WTC11 (cell line): ENCODE results near the gene CLMN. TPM values are rescaled to one million over a fixed set of nuclear protein-coding genes. Genes with fewer than 3 reads are reported as not detected.

ENCODE experiments used
- ATAC-seq: fragments of 200-7000 bp; cut with Tn5 transposase; 2 replicates; pipeline ENCODE4 v1.10.0; 2021; ENCODE audit warnings: mild to moderate bottlenecking, moderate library complexity
- CTCF ChIA-PET: fragments of 300-600 bp; sonication (Branson Sonifier 250); formaldehyde crosslinking; loops from one replicate; lab custom pipeline; 2021; ENCODE audit warnings: antibody characterized with exemption; lab: Charles Lee
- POLR2A ChIA-PET: fragments of 350-600 bp; sonication (Branson Sonifier 250); formaldehyde crosslinking; loops from one replicate; lab custom pipeline; 2021; ENCODE audit warnings: antibody characterized with exemption; lab: Charles Lee
- DNase-seq: peaks from one replicate; pipeline ENCODE4 v3.0.0; 2021; ENCODE audit warnings: low spot score
- H3K27ac Mint-ChIP-seq: 2 replicates; pipeline ENCODE4 v1.8.0; 2021; ENCODE audit warnings: mixed read lengths
- H3K27me3 Mint-ChIP-seq: 2 replicates; pipeline ENCODE4 v1.8.0; 2021; ENCODE audit warnings: low read depth, mild to moderate bottlenecking, moderate library complexity, mixed read lengths
- H3K36me3 Mint-ChIP-seq: 2 replicates; pipeline ENCODE4 v1.8.0; 2021; ENCODE audit warnings: mixed read lengths
- H3K4me1 Mint-ChIP-seq: 2 replicates; pipeline ENCODE4 v1.8.0; 2022; ENCODE audit warnings: mixed read lengths
- H3K4me3 Mint-ChIP-seq: 2 replicates; pipeline ENCODE4 v1.8.0; 2021; ENCODE audit warnings: mild to moderate bottlenecking, moderate library complexity, mixed read lengths
- H3K9me3 Mint-ChIP-seq: 2 replicates; pipeline ENCODE4 v1.8.0; 2021; ENCODE audit warnings: mixed read lengths
- ATF1 ChIP-seq: sonication (generic); formaldehyde crosslinking; IDR thresholded peaks from 2 replicates; pipeline ENCODE4 v1.8.1; 2023; ENCODE audit warnings: mild to moderate bottlenecking, moderate library complexity, missing genetic modification reagents
- ATF2 ChIP-seq: sonication (generic); formaldehyde crosslinking; IDR thresholded peaks from 2 replicates; pipeline ENCODE4 v1.8.1; 2022; ENCODE audit warnings: low read depth, missing genetic modification reagents, borderline replicate concordance
- CBFB ChIP-seq: sonication (generic); formaldehyde crosslinking; IDR thresholded peaks from 2 replicates; pipeline ENCODE4 v1.8.1; 2022; ENCODE audit warnings: mild to moderate bottlenecking, low read depth, missing genetic modification reagents
- E2F4 ChIP-seq: sonication (generic); formaldehyde crosslinking; IDR thresholded peaks from 2 replicates; pipeline ENCODE4 v1.8.1; 2022; ENCODE audit warnings: low read depth, mild to moderate bottlenecking, moderate library complexity, missing genetic modification reagents, borderline replicate concordance
- E2F5 ChIP-seq: sonication (generic); formaldehyde crosslinking; IDR thresholded peaks from 2 replicates; pipeline ENCODE4 v1.8.1; 2022; ENCODE audit warnings: mild to moderate bottlenecking, moderate library complexity, missing genetic modification reagents
- ELF4 ChIP-seq: sonication (generic); formaldehyde crosslinking; IDR thresholded peaks from 2 replicates; pipeline ENCODE4 v1.8.1; 2022; ENCODE audit warnings: low read depth, mild to moderate bottlenecking, moderate library complexity, missing genetic modification reagents
- GRHL2 ChIP-seq: fragments of 250-450 bp; sonication (Bioruptor Pico); IDR thresholded peaks from 2 replicates; pipeline ENCODE4 v1.8.0; 2022; ENCODE audit warnings: mild to moderate bottlenecking, moderate library complexity; ENCODE audit not compliant: insufficient replicate concordance, severe bottlenecking
- IRF2 ChIP-seq: sonication (generic); formaldehyde crosslinking; IDR thresholded peaks from 2 replicates; pipeline ENCODE4 v1.8.0; 2022; ENCODE audit warnings: low read depth, missing genetic modification reagents, borderline replicate concordance
- JUN ChIP-seq: sonication (generic); formaldehyde crosslinking; IDR thresholded peaks from 2 replicates; pipeline ENCODE4 v1.8.0; 2023; ENCODE audit warnings: mild to moderate bottlenecking, missing genetic modification reagents
- MYBL2 ChIP-seq: sonication (generic); formaldehyde crosslinking; IDR thresholded peaks from 2 replicates; pipeline ENCODE4 v1.8.1; 2023; ENCODE audit warnings: mild to moderate bottlenecking, moderate library complexity, missing genetic modification reagents
- NFATC4 ChIP-seq: fragments of 250-450 bp; sonication (Bioruptor Pico); IDR thresholded peaks from 2 replicates; pipeline ENCODE4 v1.9.0; 2021; ENCODE audit warnings: mild to moderate bottlenecking
- NR2C2 ChIP-seq: sonication (generic); formaldehyde crosslinking; IDR thresholded peaks from 2 replicates; pipeline ENCODE4 v1.8.0; 2022; ENCODE audit warnings: mild to moderate bottlenecking, missing genetic modification reagents
- NR3C1 ChIP-seq: sonication (generic); formaldehyde crosslinking; conservative IDR thresholded peaks from 2 replicates; pipeline ENCODE4 v1.8.1; 2023; ENCODE audit warnings: low read depth, mild to moderate bottlenecking, missing genetic modification reagents
- RORB ChIP-seq: fragments of 250-450 bp; sonication (Bioruptor Pico); IDR thresholded peaks from 2 replicates; pipeline ENCODE4 v1.9.0; 2021; ENCODE audit warnings: mild to moderate bottlenecking
- SP1 ChIP-seq: sonication (generic); formaldehyde crosslinking; conservative IDR thresholded peaks from 2 replicates; pipeline ENCODE4 v1.8.1; 2022; ENCODE audit warnings: missing genetic modification reagents
- TP53 ChIP-seq: sonication (generic); formaldehyde crosslinking; IDR thresholded peaks from 2 replicates; pipeline ENCODE4 v1.8.1; 2023; ENCODE audit warnings: mild to moderate bottlenecking, missing genetic modification reagents
- ZBTB21 ChIP-seq: sonication (generic); formaldehyde crosslinking; IDR thresholded peaks from 2 replicates; pipeline ENCODE4 v1.8.1; 2023; ENCODE audit warnings: mild to moderate bottlenecking, missing genetic modification reagents, borderline replicate concordance
- ZNF263 ChIP-seq: sonication (generic); formaldehyde crosslinking; IDR thresholded peaks from 2 replicates; pipeline ENCODE4 v1.8.1; 2022; ENCODE audit warnings: low read depth, mild to moderate bottlenecking, moderate library complexity, missing genetic modification reagents
- ZNF423 ChIP-seq: fragments of 250-450 bp; sonication (Bioruptor Pico); IDR thresholded peaks from 2 replicates; pipeline ENCODE4 v2.1.2; 2022; ENCODE audit warnings: mild to moderate bottlenecking, moderate library complexity
- total RNA-seq: library from RNA; stranded (reverse); gene quantifications from 3 replicates; pipeline ENCODE4 v1.2.3, GENCODE V29; 2021
- TF ChIP-seq, protein P1 (sequence below): sonication (generic); formaldehyde crosslinking; IDR thresholded peaks from 2 replicates; pipeline ENCODE4 v1.8.0; 2022; ENCODE audit warnings: mild to moderate bottlenecking, missing genetic modification reagents
- TF ChIP-seq, protein P2 (sequence below): sonication (generic); formaldehyde crosslinking; conservative IDR thresholded peaks from 2 replicates; pipeline ENCODE4 v1.8.1; 2023; ENCODE audit warnings: mild to moderate bottlenecking, low read depth, missing genetic modification reagents, moderate library complexity
- TF ChIP-seq, protein P3 (sequence below): sonication (generic); formaldehyde crosslinking; IDR thresholded peaks from 2 replicates; pipeline ENCODE4 v1.8.1; 2023; ENCODE audit warnings: mild to moderate bottlenecking, missing genetic modification reagents, borderline replicate concordance

Gene CLMN
- total RNA-seq, 1 experiment from 2014 or later, result 12.2 TPM

DNA sequence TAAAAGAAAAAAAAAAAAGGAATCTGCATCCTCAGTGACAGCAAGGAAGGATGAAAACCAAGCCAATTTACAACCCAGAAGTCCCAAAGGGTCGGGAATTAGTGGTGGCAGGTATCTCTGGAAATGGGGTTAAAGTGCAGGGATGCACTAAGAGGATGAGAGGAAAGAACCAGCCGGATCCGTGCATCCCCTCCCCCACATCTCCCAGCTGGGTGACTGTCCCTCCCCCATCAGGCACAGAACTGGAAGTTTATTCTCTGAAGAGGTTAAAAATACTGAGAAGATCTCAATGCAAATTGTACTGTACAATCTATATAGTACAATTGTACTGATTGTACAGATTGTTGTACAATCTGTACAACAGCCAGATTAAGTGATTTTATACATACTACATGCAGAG is 15.4 kb downstream of the CLMN start:
- TF ChIP-seq RORB (CRISPR knock-in tag) (no peak), GRHL2 (no peak), ZBTB21 (CRISPR knock-in tag) (no peak), ATF1 (CRISPR knock-in tag) (no peak), NR3C1 (CRISPR knock-in tag) (no peak), NFATC4 (no peak)
- TF ChIP-seq, protein P1, sequence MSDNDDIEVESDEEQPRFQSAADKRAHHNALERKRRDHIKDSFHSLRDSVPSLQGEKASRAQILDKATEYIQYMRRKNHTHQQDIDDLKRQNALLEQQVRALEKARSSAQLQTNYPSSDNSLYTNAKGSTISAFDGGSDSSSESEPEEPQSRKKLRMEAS (CRISPR knock-in tag), result no peak
- no peak for DNase-seq
- Mint-ChIP-seq H3K9me3 (no peaks in the 10 kb centered on the region), H3K4me1 (peaks cover 16% of the 10 kb centered on the region), H3K4me3 (no peak overlapping the region), H3K27ac (no peak overlapping the region), H3K27me3 (no peaks in the 10 kb centered on the region; the same call in none of the 2 replicates), H3K36me3 (no peaks in the 10 kb centered on the region)
- ChIA-PET POLR2A (no interaction called here), CTCF (no interaction called here)
- ATAC-seq, result no peak

- ChIA-PET CTCF (no interaction called here), POLR2A (no interaction called here)
- H3K4me3 Mint-ChIP-seq, result no peak overlapping the region
- ATAC-seq (no peak), DNase-seq (no peak)
- no peaks in the 10 kb centered on the region for H3K36me3 Mint-ChIP-seq
- no peak for TF ChIP-seq MYBL2 (CRISPR knock-in tag)
- no peak for TF ChIP-seq JUN (CRISPR knock-in tag)
- no peak for TF ChIP-seq IRF2 (CRISPR knock-in tag)
- TF ChIP-seq ZNF423, result no peak
- no peak for TF ChIP-seq ZNF263
- TF ChIP-seq NFATC4, result no peak
- no peak for TF ChIP-seq SP1 (CRISPR knock-in tag)
- no peak for TF ChIP-seq E2F5 (CRISPR knock-in tag)
- TF ChIP-seq ELF4, result no peak
- TF ChIP-seq CBFB, result no peak
- TF ChIP-seq TP53 (CRISPR knock-in tag), result no peak
- no peak for TF ChIP-seq NR2C2
- no peak for TF ChIP-seq E2F4 (CRISPR knock-in tag)
- TF ChIP-seq ATF2 (CRISPR knock-in tag), result no peak
- H3K9me3 Mint-ChIP-seq, result no peaks in the 10 kb centered on the region
- H3K27me3 Mint-ChIP-seq, result no peaks in the 10 kb centered on the region; the same call in none of the 2 replicates
- H3K27ac Mint-ChIP-seq, result no peak overlapping the region
- peaks cover 16% of the 10 kb centered on the region for H3K4me1 Mint-ChIP-seq
These were observed 16.2 kb downstream of the CLMN start for GRCh38 chr14:95303552-95303951.

- H3K27me3 Mint-ChIP-seq, result no peaks in the 10 kb centered on the region; the same call in none of the 2 replicates
- DNase-seq (no peak), ATAC-seq (no peak)
- CTCF ChIA-PET, result no interaction called here
- POLR2A ChIA-PET, result no interaction called here
- H3K27ac Mint-ChIP-seq, result no peak overlapping the region
- H3K4me1 Mint-ChIP-seq, result peaks cover 16% of the 10 kb centered on the region
- H3K4me3 Mint-ChIP-seq, result no peak overlapping the region
- no peaks in the 10 kb centered on the region for H3K9me3 Mint-ChIP-seq
- H3K36me3 Mint-ChIP-seq, result no peaks in the 10 kb centered on the region
- TF ChIP-seq, protein P2, sequence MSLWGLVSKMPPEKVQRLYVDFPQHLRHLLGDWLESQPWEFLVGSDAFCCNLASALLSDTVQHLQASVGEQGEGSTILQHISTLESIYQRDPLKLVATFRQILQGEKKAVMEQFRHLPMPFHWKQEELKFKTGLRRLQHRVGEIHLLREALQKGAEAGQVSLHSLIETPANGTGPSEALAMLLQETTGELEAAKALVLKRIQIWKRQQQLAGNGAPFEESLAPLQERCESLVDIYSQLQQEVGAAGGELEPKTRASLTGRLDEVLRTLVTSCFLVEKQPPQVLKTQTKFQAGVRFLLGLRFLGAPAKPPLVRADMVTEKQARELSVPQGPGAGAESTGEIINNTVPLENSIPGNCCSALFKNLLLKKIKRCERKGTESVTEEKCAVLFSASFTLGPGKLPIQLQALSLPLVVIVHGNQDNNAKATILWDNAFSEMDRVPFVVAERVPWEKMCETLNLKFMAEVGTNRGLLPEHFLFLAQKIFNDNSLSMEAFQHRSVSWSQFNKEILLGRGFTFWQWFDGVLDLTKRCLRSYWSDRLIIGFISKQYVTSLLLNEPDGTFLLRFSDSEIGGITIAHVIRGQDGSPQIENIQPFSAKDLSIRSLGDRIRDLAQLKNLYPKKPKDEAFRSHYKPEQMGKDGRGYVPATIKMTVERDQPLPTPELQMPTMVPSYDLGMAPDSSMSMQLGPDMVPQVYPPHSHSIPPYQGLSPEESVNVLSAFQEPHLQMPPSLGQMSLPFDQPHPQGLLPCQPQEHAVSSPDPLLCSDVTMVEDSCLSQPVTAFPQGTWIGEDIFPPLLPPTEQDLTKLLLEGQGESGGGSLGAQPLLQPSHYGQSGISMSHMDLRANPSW, result no peak
- TF ChIP-seq, protein P3, sequence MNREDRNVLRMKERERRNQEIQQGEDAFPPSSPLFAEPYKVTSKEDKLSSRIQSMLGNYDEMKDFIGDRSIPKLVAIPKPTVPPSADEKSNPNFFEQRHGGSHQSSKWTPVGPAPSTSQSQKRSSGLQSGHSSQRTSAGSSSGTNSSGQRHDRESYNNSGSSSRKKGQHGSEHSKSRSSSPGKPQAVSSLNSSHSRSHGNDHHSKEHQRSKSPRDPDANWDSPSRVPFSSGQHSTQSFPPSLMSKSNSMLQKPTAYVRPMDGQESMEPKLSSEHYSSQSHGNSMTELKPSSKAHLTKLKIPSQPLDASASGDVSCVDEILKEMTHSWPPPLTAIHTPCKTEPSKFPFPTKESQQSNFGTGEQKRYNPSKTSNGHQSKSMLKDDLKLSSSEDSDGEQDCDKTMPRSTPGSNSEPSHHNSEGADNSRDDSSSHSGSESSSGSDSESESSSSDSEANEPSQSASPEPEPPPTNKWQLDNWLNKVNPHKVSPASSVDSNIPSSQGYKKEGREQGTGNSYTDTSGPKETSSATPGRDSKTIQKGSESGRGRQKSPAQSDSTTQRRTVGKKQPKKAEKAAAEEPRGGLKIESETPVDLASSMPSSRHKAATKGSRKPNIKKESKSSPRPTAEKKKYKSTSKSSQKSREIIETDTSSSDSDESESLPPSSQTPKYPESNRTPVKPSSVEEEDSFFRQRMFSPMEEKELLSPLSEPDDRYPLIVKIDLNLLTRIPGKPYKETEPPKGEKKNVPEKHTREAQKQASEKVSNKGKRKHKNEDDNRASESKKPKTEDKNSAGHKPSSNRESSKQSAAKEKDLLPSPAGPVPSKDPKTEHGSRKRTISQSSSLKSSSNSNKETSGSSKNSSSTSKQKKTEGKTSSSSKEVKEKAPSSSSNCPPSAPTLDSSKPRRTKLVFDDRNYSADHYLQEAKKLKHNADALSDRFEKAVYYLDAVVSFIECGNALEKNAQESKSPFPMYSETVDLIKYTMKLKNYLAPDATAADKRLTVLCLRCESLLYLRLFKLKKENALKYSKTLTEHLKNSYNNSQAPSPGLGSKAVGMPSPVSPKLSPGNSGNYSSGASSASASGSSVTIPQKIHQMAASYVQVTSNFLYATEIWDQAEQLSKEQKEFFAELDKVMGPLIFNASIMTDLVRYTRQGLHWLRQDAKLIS (CRISPR knock-in tag), result no peak
These were observed 16.8 kb downstream of the CLMN start for GRCh38 chr14:95302667-95303506.
